Mesenchymal stem cell (in vitro differentiated cells and primary cell): ENCODE measurements around the gene RAB24.
"Not testable (repeated sequence)": the region's sequence is repeated elsewhere in the genome, so short reads cannot be mapped to it uniquely, and the experiment has no call there.

ENCODE experiments used
- DNase-seq: peaks from one replicate; pipeline ENCODE4 v3.0.0-alpha.2; 2013
- H2AFZ ChIP-seq: one replicate; pipeline ENCODE4 v1.6.1; 2013; ENCODE audit warnings: low read depth, mild to moderate bottlenecking, control low read depth, inconsistent platforms, low read length, moderate library complexity
- H2AK5ac ChIP-seq: 2 replicates; pipeline ENCODE4 v1.6.1; 2013; ENCODE audit warnings: low read length, moderate library complexity, mild to moderate bottlenecking, inconsistent platforms; ENCODE audit not compliant: severe bottlenecking
- H2BK120ac ChIP-seq: one replicate; pipeline ENCODE4 v1.6.1; 2013; ENCODE audit warnings: low read depth, mild to moderate bottlenecking, inconsistent platforms, low read length, moderate library complexity
- H2BK12ac ChIP-seq, 2 experiments: one replicate each; pipeline ENCODE4 v1.6.1; 2013; ENCODE audit warnings: inconsistent platforms in 2 of 2, low read length in 2 of 2, mild to moderate bottlenecking in 2 of 2, moderate library complexity in 2 of 2, control low read depth in 1 of 2
- H2BK15ac ChIP-seq: one replicate; pipeline ENCODE4 v1.6.1; 2013; ENCODE audit warnings: mild to moderate bottlenecking, low read depth, inconsistent platforms; ENCODE audit not compliant: poor library complexity, severe bottlenecking
- H2BK5ac ChIP-seq: 2 replicates; pipeline ENCODE4 v1.6.1; 2013; ENCODE audit warnings: low read depth, mild to moderate bottlenecking, low read length, control low read depth, inconsistent platforms; ENCODE audit not compliant: poor library complexity, severe bottlenecking
- H3K14ac ChIP-seq, 2 experiments: one replicate each; pipeline ENCODE4 v1.6.1; 2013; ENCODE audit warnings: inconsistent platforms in 2 of 2, low read length in 2 of 2, control low read depth in 1 of 2, mild to moderate bottlenecking in 1 of 2, moderate library complexity in 1 of 2
- H3K18ac ChIP-seq, 2 experiments: one replicate each; pipeline ENCODE4 v1.6.1; 2013; ENCODE audit warnings: inconsistent platforms in 2 of 2, low read length in 2 of 2, control low read depth in 1 of 2, low read depth in 1 of 2, mild to moderate bottlenecking in 1 of 2
- H3K23ac ChIP-seq, 2 experiments: one replicate each; pipeline ENCODE4 v1.6.1; 2013; ENCODE audit warnings: inconsistent platforms in 2 of 2, low read length in 2 of 2, mild to moderate bottlenecking in 2 of 2, moderate library complexity in 2 of 2, control low read depth in 1 of 2
- H3K27ac ChIP-seq: 2 replicates; pipeline ENCODE4 v1.5.1; 2013; ENCODE audit warnings: mild to moderate bottlenecking, moderate library complexity, low read length, control low read depth, inconsistent platforms; ENCODE audit not compliant: poor library complexity, severe bottlenecking
- H3K27me3 ChIP-seq, 2 experiments: 2 replicates each; pipeline versions ENCODE4 v1.6.1 to v1.7.0; 2013; ENCODE audit warnings: low read length in 2 of 2, mild to moderate bottlenecking in 2 of 2, moderate library complexity in 2 of 2, control low read depth in 1 of 2, inconsistent platforms in 1 of 2; ENCODE audit not compliant: control insufficient read depth in 1 of 2, insufficient read depth in 1 of 2
- H3K36me3 ChIP-seq, 2 experiments: 2 replicates each; pipeline versions ENCODE4 v1.6.1 to v1.7.0; 2013; ENCODE audit warnings: low read length in 2 of 2, control low read depth in 1 of 2, inconsistent platforms in 1 of 2, low read depth in 1 of 2, mild to moderate bottlenecking in 1 of 2; ENCODE audit not compliant: insufficient read depth in 2 of 2, control insufficient read depth in 1 of 2
- H3K4ac ChIP-seq, 2 experiments: one replicate each; pipeline ENCODE4 v1.6.1; 2013; ENCODE audit warnings: inconsistent platforms in 2 of 2, low read length in 2 of 2, mild to moderate bottlenecking in 2 of 2, moderate library complexity in 2 of 2, control low read depth in 1 of 2, low read depth in 1 of 2
- H3K4me1 ChIP-seq: 2 replicates; pipeline ENCODE4 v1.6.1; 2013; ENCODE audit warnings: low read depth, low read length, control low read depth; ENCODE audit not compliant: control insufficient read depth, insufficient read depth
- H3K4me2 ChIP-seq: 2 replicates; pipeline ENCODE4 v1.6.1; 2013; ENCODE audit warnings: low read length, mild to moderate bottlenecking, inconsistent platforms; ENCODE audit not compliant: poor library complexity, severe bottlenecking
- H3K4me3 ChIP-seq, 2 experiments: 2 replicates each; pipeline versions ENCODE4 v1.5.1 to v1.7.0; 2013; ENCODE audit warnings: low read length in 2 of 2, mild to moderate bottlenecking in 2 of 2, control low read depth in 1 of 2, low read depth in 1 of 2; ENCODE audit not compliant: insufficient read depth in 1 of 2
- H3K79me1 ChIP-seq: replicated peaks from 2 replicates; pipeline ENCODE4 v1.6.1; 2013; ENCODE audit warnings: mild to moderate bottlenecking, control low read depth, low read length, inconsistent platforms; ENCODE audit not compliant: poor library complexity, severe bottlenecking
- H3K9ac ChIP-seq: 2 replicates; pipeline ENCODE4 v1.7.0; 2013; ENCODE audit warnings: mild to moderate bottlenecking, low read length, moderate library complexity
- H3K9me3 ChIP-seq: 2 replicates; pipeline ENCODE4 v1.7.0; 2013; ENCODE audit warnings: mild to moderate bottlenecking, low read length; ENCODE audit not compliant: control insufficient read depth
- H4K8ac ChIP-seq: one replicate; pipeline ENCODE4 v1.6.1; 2013; ENCODE audit warnings: inconsistent platforms, mild to moderate bottlenecking, low read length, moderate library complexity
- H4K91ac ChIP-seq: one replicate; pipeline ENCODE4 v1.6.1; 2013; ENCODE audit warnings: mild to moderate bottlenecking, low read length, inconsistent platforms
- WGBS: methylation state at CpG from one replicate; pipeline ENCODE4 v1.1.7; 2013; ENCODE audit warnings: mixed read lengths; 5-methylcytosine and 5-hydroxymethylcytosine counted together

Gene RAB24

GRCh38 chr5:177258711-177259110 lies 44.8 kb downstream of the RAB24 start:
- not testable (repeated sequence) for H2BK120ac ChIP-seq, H4K8ac ChIP-seq, DNase-seq, H3K4me1 ChIP-seq, H3K9ac ChIP-seq, H3K23ac ChIP-seq, H4K91ac ChIP-seq, H2AK5ac ChIP-seq, H2AFZ ChIP-seq, H3K9me3 ChIP-seq, H3K4me3 ChIP-seq, H3K4ac ChIP-seq, H2BK12ac ChIP-seq, H3K14ac ChIP-seq, H2BK15ac ChIP-seq, H2BK5ac ChIP-seq, H3K27me3 ChIP-seq, H3K27ac ChIP-seq, H3K18ac ChIP-seq, H3K4me2 ChIP-seq
- H3K79me1 ChIP-seq = peaks cover 16% of the 10 kb centered on the region
- H3K36me3 ChIP-seq = peaks cover 38 to 91% of the 10 kb centered on the region in 2 experiments
- 97% methylated on average over 5 of the region's 7 CpGs for WGBS

GRCh38 chr5:177256296-177256695 lies 47.2 kb downstream of the RAB24 start:
- no peak overlapping the region for H2BK120ac ChIP-seq
- H2BK5ac ChIP-seq = no peak overlapping the region
- no peak overlapping the region for H2AK5ac ChIP-seq
- no peak overlapping the region for H3K4me3 ChIP-seq
- H3K18ac ChIP-seq = no peak overlapping the region
- no peaks in the 10 kb centered on the region for H3K9me3 ChIP-seq
- no peak overlapping the region for H3K4ac ChIP-seq
- no peak overlapping the region for H2BK15ac ChIP-seq
- DNase-seq = no peak
- peaks cover 4% of the 10 kb centered on the region for H3K4me1 ChIP-seq
- no peak overlapping the region for H4K8ac ChIP-seq
- no peak overlapping the region for H2BK12ac ChIP-seq
- H3K4me2 ChIP-seq = no peak overlapping the region
- H2AFZ ChIP-seq = no peak overlapping the region
- WGBS = 20% methylated on average over 1 of the region's 5 CpGs
- no peak overlapping the region for H3K14ac ChIP-seq
- H3K79me1 ChIP-seq = peaks cover 21% of the 10 kb centered on the region
- H3K27me3 ChIP-seq = no peaks in the 10 kb centered on the region
- no peak overlapping the region for H3K27ac ChIP-seq
- H3K23ac ChIP-seq = no peak overlapping the region
- no peak overlapping the region for H3K9ac ChIP-seq
- H4K91ac ChIP-seq = no peak overlapping the region
- H3K36me3 ChIP-seq = peaks cover 35 to 91% of the 10 kb centered on the region in 2 experiments

DNA sequence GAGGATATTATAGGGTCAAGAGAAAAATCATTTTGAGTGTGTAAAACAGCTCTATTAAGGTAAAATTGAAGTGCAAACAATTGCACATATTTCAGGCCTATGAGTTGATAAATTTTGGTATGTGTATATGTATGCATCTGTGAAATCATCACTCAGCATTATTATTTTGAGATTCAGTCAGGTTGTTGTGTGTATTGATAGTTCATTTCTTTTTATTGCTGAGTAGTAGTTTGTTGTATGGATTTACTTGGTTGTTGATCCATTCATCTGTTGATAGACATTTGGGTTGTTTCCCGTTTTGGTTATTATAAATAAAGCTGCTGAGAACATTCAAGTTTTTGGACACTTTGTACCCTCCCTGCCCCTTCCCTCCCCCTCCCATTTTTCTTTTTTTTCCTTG lies 50.3 kb downstream of the RAB24 start:
- Histone ChIP-seq H2BK5ac (no peak overlapping the region), H3K4me2 (no peak overlapping the region), H2BK120ac (no peak overlapping the region), H3K27me3 (no peaks in the 10 kb centered on the region), H2AFZ (no peak overlapping the region), H3K9me3 (no peaks in the 10 kb centered on the region), H3K23ac (no peak overlapping the region), H3K79me1 (peaks cover 23% of the 10 kb centered on the region), H3K4me1 (peaks cover 8% of the 10 kb centered on the region), H3K36me3 (peaks cover 29 to 86% of the 10 kb centered on the region in 2 experiments), H3K4me3 (no peak overlapping the region), H3K18ac (no peak overlapping the region), H4K91ac (no peak overlapping the region), H4K8ac (no peak overlapping the region), H3K9ac (no peak overlapping the region), H3K14ac (no peak overlapping the region), H3K4ac (no peak overlapping the region), H3K27ac (no peak overlapping the region), H2BK15ac (no peak overlapping the region), H2AK5ac (no peak overlapping the region), H2BK12ac (no peak overlapping the region)
- no peak for DNase-seq
- WGBS = 100% methylated on average over 1 of the region's 1 CpG
